MCF 10A (cell line): ENCODE measurements around the gene TBC1D10B. TPM values are rescaled to one million over a fixed set of nuclear protein-coding genes. Genes with fewer than 3 reads are reported as not detected.

ENCODE experiments used
- BruUV-seq: library from RNA; stranded (reverse); fragments of 400-500 nt; replicated peaks from 2 replicates; lab custom pipeline; 2021; lab: Mats Ljungman, UMichigan
- CTCF ChIA-PET: fragments of 300-600 bp; sonication (Branson Sonifier 250); formaldehyde crosslinking; extraction: SDS; loops from one replicate; lab custom pipeline; 2021; ENCODE audit warnings: antibody characterized with exemption, inconsistent platforms; lab: Yijun Ruan, JAX
- POLR2A ChIA-PET: fragments of 300-600, 350-650 bp; sonication (Branson Sonifier 250); formaldehyde crosslinking; extraction: SDS; loops from one replicate; lab custom pipeline; 2020; ENCODE audit warnings: antibody characterized with exemption, inconsistent platforms; lab: Yijun Ruan, JAX
- DNase-seq: peaks from one replicate; pipeline ENCODE4 v3.0.0-alpha.2; 2018; ENCODE audit not compliant: unreplicated experiment
- H3K27ac Mint-ChIP-seq: one replicate; pipeline ENCODE4 v1.8.0; 2022; ENCODE audit warnings: mild to moderate bottlenecking, low read depth, mixed read lengths; ENCODE audit not compliant: unreplicated experiment
- H3K27me3 Mint-ChIP-seq: one replicate; pipeline ENCODE4 v1.8.0; 2022; ENCODE audit warnings: mixed read lengths; ENCODE audit not compliant: insufficient read depth, unreplicated experiment
- H3K36me3 Mint-ChIP-seq: one replicate; pipeline ENCODE4 v1.8.0; 2022; ENCODE audit warnings: mild to moderate bottlenecking, moderate library complexity, mixed read lengths; ENCODE audit not compliant: insufficient read depth, unreplicated experiment
- H3K4me1 Mint-ChIP-seq: one replicate; pipeline ENCODE4 v1.8.0; 2022; ENCODE audit warnings: mixed read lengths; ENCODE audit not compliant: insufficient read depth, unreplicated experiment
- H3K4me3 Mint-ChIP-seq: one replicate; pipeline ENCODE4 v1.8.0; 2022; ENCODE audit warnings: mild to moderate bottlenecking, moderate library complexity, mixed read lengths; ENCODE audit not compliant: unreplicated experiment
- H3K9me3 Mint-ChIP-seq: one replicate; pipeline ENCODE4 v1.8.0; 2022; ENCODE audit warnings: mixed read lengths; ENCODE audit not compliant: unreplicated experiment
- CTCF ChIP-seq: fragments of 200-600 bp; IDR thresholded peaks from one replicate; pipeline ENCODE4 v1.8.0; 2022; ENCODE audit warnings: antibody characterized with exemption, mild to moderate bottlenecking; ENCODE audit not compliant: unreplicated experiment
- intact Hi-C: fragments of 100-400 bp; cut with micrococcal nuclease; formaldehyde crosslinking; loops from 2 replicates; pipeline ENCODE4 v1.14.1; 2022
- total RNA-seq: library from RNA; stranded (reverse); gene quantifications from 2 replicates; pipeline ENCODE4 v1.2.3, GENCODE V29; 2022

TBC1D10B gene
- total RNA-seq, 1 experiment from 2014 or later: 48.0 TPM

GRCh38 chr16:30407102-30407803, 37.0 kb upstream of the TBC1D10B start, which contains the start of gene ZNF771:
Gene ZNF771 (plus strand): TSS chr16:30407606. CDS start chr16:30408054, 448 bp downstream.
- POLR2A ChIA-PET: interaction anchor here (0.5 to 6.0 kb wide), 22 partner anchors 8 to 1457 kb away, joined by 3 to 66 read pairs (median 6); partner anchors contain the start of genes ALDOA, DCTPP1, NFATC2IP and SEPTIN1
- TSS peak; percentile 92 for BruUV-seq
- peak; percentile 93 for DNase-seq
- peak within 1 kb of the TSS; percentile 33 for H3K27ac Mint-ChIP-seq
- H3K36me3 Mint-ChIP-seq: peaks cover 14% of the 10 kb centered on the region
- intact Hi-C loops: loop anchor here (5.0 to 10.0 kb wide), 2 partner anchors 285 to 312 kb away; partner anchors contain the start of genes MAPK3, TBX6 and YPEL3
- peaks cover 11% of the 10 kb centered on the region for H3K27me3 Mint-ChIP-seq
- TF ChIP-seq CTCF: no peak
- peaks cover 19% of the 10 kb centered on the region for H3K4me1 Mint-ChIP-seq
- no peaks in the 10 kb centered on the region for H3K9me3 Mint-ChIP-seq
- peak within 1 kb of the TSS; percentile 81 for H3K4me3 Mint-ChIP-seq
- CTCF ChIA-PET: interaction anchor here (0.6 to 1.7 kb wide), 4 partner anchors 16 to 222 kb away, joined by 3 to 9 read pairs (median 4); partner anchors contain the start of gene CD2BP2

- Mint-ChIP-seq H3K27me3 (peaks cover 11% of the 10 kb centered on the region), H3K27ac (peak overlapping the region; percentile 33), H3K4me3 (peak overlapping the region; percentile 81), H3K4me1 (peaks cover 15% of the 10 kb centered on the region), H3K9me3 (no peaks in the 10 kb centered on the region), H3K36me3 (peaks cover 10% of the 10 kb centered on the region)
- ChIA-PET CTCF (interaction anchor here (0.6 to 1.4 kb wide), 5 partner anchors 12 to 223 kb away, joined by 3 to 8 read pairs (median 6); partner anchors contain the start of gene ZNF48), POLR2A (interaction anchor here (0.5 to 6.0 kb wide), 17 partner anchors 9 to 287 kb away, joined by 3 to 66 read pairs (median 8); partner anchors contain the start of genes DCTPP1, SEPTIN1, TBC1D10B and ZNF48)
- no peak for TF ChIP-seq CTCF
- intact Hi-C loops: loop anchor here (5.0 to 10.0 kb wide), 2 partner anchors 284 to 312 kb away; partner anchors contain the start of genes MAPK3, TBX6 and YPEL3
- BruUV-seq: no TSS peak
- DNase-seq: no peak
Observed at GRCh38 chr16:30406795-30407101, 36.5 kb upstream of the TBC1D10B start.

GRCh38 chr16:30401768-30402425, 31.6 kb upstream of the TBC1D10B start:
- intact Hi-C loops: loop anchor here (10.0 kb wide), 1 partner anchor 307 kb away; the partner anchor contains the start of genes TBX6 and YPEL3
- DNase-seq: no peak
- BruUV-seq: no TSS peak
- H3K4me1 Mint-ChIP-seq: no peaks in the 10 kb centered on the region
- POLR2A ChIA-PET: interaction anchor here (0.6 kb wide), 1 partner anchor 232 kb away, joined by 3 read pairs; no protein-coding TSS in a partner anchor
- peaks cover 11% of the 10 kb centered on the region for H3K27me3 Mint-ChIP-seq
- no peak for TF ChIP-seq CTCF
- CTCF ChIA-PET: interaction anchor here (1.1 kb wide), 1 partner anchor 8 kb away, joined by 3 read pairs; no protein-coding TSS in a partner anchor
- H3K36me3 Mint-ChIP-seq: no peaks in the 10 kb centered on the region
- H3K4me3 Mint-ChIP-seq: peak overlapping the region; percentile 70
- H3K9me3 Mint-ChIP-seq: no peaks in the 10 kb centered on the region
- no peak overlapping the region for H3K27ac Mint-ChIP-seq
